ENCODE measurements around the gene MAP1B. TPM values are rescaled to one million over a fixed set of nuclear protein-coding genes. Genes with fewer than 3 reads are reported as not detected.

MAP1B gene
- polyA plus RNA-seq, 1 donor from 2014 or later: 234 TPM

DNA sequence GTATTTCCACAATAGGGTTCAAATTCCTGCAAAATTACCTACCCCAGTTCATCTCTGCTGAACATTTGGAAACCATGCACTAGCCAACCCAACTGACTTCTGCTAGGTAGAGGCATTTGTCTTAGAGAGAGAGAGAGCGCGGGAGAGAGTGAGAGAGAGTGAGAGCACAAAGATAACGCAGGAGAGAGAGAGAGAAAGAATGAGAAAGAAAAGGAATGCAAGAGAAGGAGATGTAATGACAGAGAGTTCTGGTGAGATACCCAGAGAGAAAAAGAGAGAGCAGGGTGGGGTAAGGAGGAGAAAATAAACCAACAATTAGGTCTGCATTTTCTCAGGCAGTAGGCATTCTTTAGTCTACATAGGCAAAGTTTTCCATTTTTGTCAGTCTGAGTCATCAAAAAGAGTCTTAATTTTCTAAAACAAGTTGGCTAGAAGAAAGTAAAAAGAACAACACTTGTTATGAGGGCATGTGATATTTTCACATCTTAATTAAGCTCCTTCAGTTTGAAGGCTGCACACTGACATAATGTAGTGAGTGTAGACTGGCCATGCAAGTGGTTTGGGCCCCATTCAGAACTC lies 98.2 kb downstream of the MAP1B start:
- Histone ChIP-seq H3K36me3 (ENCODE audit: insufficient read depth, low read length) (peaks cover 52% of the 10 kb centered on the region), H4K20me1 (ENCODE audit: insufficient read depth) (peaks cover 54% of the 10 kb centered on the region), H3K9ac (ENCODE audit: low read length) (no peak overlapping the region), H3K4me3 (ENCODE audit: low read length) (no peak overlapping the region), H3K9me3 (ENCODE audit: low read length) (no peaks in the 10 kb centered on the region), H3F3A (ENCODE audit: insufficient read depth, low read length, poor library complexity, severe bottlenecking) (peaks cover 11% of the 10 kb centered on the region), H3K4me2 (ENCODE audit: low read length) (no peak overlapping the region), H3K79me2 (replicated peaks; ENCODE audit: insufficient read depth, low read length) (peaks cover 86% of the 10 kb centered on the region), H3K27ac (ENCODE audit: low read length) (no peak overlapping the region), H3K27me3 (ENCODE audit: insufficient read depth, low read depth, low read length) (no peaks in the 10 kb centered on the region), H2AFZ (ENCODE audit: low read depth, low read length) (no peak overlapping the region), H3K9me2 (ENCODE audit: insufficient read depth, low read length) (no peaks in the 10 kb centered on the region)
- TF ChIP-seq POLR2AphosphoS5 (IDR thresholded peaks at IDR 0.05) (peak; percentile 5), SMC3 (conservative IDR thresholded peaks at IDR 0.05; ENCODE audit: poor library complexity) (no peak), TAF1 (IDR thresholded peaks at IDR 0.05; ENCODE audit: low read depth) (no peak)

GRCh38 chr5:72206160-72206559 lies 98.9 kb downstream of the MAP1B start:
- Histone ChIP-seq H2AFZ (ENCODE audit: low read depth, low read length) (no peak overlapping the region), H3F3A (ENCODE audit: insufficient read depth, low read length, poor library complexity, severe bottlenecking) (peaks cover 11% of the 10 kb centered on the region), H4K20me1 (ENCODE audit: insufficient read depth) (peaks cover 47% of the 10 kb centered on the region), H3K9me3 (ENCODE audit: low read length) (no peaks in the 10 kb centered on the region), H3K36me3 (ENCODE audit: insufficient read depth, low read length) (peaks cover 52% of the 10 kb centered on the region), H3K4me2 (ENCODE audit: low read length) (no peak overlapping the region), H3K9me2 (ENCODE audit: insufficient read depth, low read length) (no peaks in the 10 kb centered on the region), H3K4me3 (ENCODE audit: low read length) (no peak overlapping the region), H3K9ac (ENCODE audit: low read length) (no peak overlapping the region), H3K79me2 (replicated peaks; ENCODE audit: insufficient read depth, low read length) (peaks cover 79% of the 10 kb centered on the region), H3K27ac (ENCODE audit: low read length) (no peak overlapping the region), H3K27me3 (ENCODE audit: insufficient read depth, low read depth, low read length) (no peaks in the 10 kb centered on the region)
- TF ChIP-seq, protein P1, sequence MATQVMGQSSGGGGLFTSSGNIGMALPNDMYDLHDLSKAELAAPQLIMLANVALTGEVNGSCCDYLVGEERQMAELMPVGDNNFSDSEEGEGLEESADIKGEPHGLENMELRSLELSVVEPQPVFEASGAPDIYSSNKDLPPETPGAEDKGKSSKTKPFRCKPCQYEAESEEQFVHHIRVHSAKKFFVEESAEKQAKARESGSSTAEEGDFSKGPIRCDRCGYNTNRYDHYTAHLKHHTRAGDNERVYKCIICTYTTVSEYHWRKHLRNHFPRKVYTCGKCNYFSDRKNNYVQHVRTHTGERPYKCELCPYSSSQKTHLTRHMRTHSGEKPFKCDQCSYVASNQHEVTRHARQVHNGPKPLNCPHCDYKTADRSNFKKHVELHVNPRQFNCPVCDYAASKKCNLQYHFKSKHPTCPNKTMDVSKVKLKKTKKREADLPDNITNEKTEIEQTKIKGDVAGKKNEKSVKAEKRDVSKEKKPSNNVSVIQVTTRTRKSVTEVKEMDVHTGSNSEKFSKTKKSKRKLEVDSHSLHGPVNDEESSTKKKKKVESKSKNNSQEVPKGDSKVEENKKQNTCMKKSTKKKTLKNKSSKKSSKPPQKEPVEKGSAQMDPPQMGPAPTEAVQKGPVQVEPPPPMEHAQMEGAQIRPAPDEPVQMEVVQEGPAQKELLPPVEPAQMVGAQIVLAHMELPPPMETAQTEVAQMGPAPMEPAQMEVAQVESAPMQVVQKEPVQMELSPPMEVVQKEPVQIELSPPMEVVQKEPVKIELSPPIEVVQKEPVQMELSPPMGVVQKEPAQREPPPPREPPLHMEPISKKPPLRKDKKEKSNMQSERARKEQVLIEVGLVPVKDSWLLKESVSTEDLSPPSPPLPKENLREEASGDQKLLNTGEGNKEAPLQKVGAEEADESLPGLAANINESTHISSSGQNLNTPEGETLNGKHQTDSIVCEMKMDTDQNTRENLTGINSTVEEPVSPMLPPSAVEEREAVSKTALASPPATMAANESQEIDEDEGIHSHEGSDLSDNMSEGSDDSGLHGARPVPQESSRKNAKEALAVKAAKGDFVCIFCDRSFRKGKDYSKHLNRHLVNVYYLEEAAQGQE (IDR thresholded peaks at IDR 0.05; ENCODE audit: borderline replicate concordance): no peak

DNA sequence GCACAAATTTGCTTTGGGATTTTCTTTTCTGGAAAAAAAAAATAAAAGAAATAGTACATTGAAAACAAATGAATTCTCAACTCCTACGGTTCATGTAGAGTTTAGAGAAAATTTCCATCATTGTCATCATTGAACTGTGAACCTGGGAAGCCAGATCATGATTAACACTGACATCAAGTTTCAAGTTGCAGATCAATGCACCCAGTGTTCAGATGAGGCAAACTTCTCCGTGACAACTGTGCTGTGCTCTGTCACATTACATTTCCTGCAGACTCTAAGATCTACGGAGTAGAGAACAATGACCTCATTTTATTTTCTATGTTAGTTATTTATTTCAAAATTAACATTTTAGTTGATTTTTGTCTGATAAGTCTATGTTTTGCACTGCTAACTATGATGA lies 99.7 kb downstream of the MAP1B start:
- H4K20me1 ChIP-seq (ENCODE audit: insufficient read depth): peaks cover 40% of the 10 kb centered on the region
- H3K36me3 ChIP-seq (ENCODE audit: insufficient read depth, low read length): peaks cover 44% of the 10 kb centered on the region
- no peak overlapping the region for H3K27ac ChIP-seq (ENCODE audit: low read length)
- H3K9me3 ChIP-seq (ENCODE audit: low read length): no peaks in the 10 kb centered on the region
- H3K79me2 ChIP-seq (replicated peaks; ENCODE audit: insufficient read depth, low read length): peaks cover 71% of the 10 kb centered on the region
- no peaks in the 10 kb centered on the region for H3K9me2 ChIP-seq (ENCODE audit: insufficient read depth, low read length)
- no peaks in the 10 kb centered on the region for H3K27me3 ChIP-seq (ENCODE audit: insufficient read depth, low read depth, low read length)
- no peak overlapping the region for H3K9ac ChIP-seq (ENCODE audit: low read length)
- peaks cover 11% of the 10 kb centered on the region for H3F3A ChIP-seq (ENCODE audit: insufficient read depth, low read length, poor library complexity, severe bottlenecking)
- H2AFZ ChIP-seq (ENCODE audit: low read depth, low read length): no peak overlapping the region
- no peak overlapping the region for H3K4me3 ChIP-seq (ENCODE audit: low read length)
- TF ChIP-seq, protein P1 (IDR thresholded peaks at IDR 0.05; ENCODE audit: borderline replicate concordance): no peak
- TF ChIP-seq TAF1 (IDR thresholded peaks at IDR 0.05; ENCODE audit: low read depth) (no peak), RAD21 (conservative IDR thresholded peaks at IDR 0.05) (no peak), EP300 (conservative IDR thresholded peaks at IDR 0.05; ENCODE audit: poor library complexity, severe bottlenecking) (no peak), MXI1 (conservative IDR thresholded peaks at IDR 0.05; ENCODE audit: poor library complexity, severe bottlenecking) (no peak), SMC3 (conservative IDR thresholded peaks at IDR 0.05; ENCODE audit: poor library complexity) (no peak), POLR2AphosphoS5 (IDR thresholded peaks at IDR 0.05) (no peak), EZH2 (IDR thresholded peaks at IDR 0.05; ENCODE audit: borderline replicate concordance, insufficient read depth, low read length, poor library complexity, severe bottlenecking) (no peak)
- TF ChIP-seq, protein P2, sequence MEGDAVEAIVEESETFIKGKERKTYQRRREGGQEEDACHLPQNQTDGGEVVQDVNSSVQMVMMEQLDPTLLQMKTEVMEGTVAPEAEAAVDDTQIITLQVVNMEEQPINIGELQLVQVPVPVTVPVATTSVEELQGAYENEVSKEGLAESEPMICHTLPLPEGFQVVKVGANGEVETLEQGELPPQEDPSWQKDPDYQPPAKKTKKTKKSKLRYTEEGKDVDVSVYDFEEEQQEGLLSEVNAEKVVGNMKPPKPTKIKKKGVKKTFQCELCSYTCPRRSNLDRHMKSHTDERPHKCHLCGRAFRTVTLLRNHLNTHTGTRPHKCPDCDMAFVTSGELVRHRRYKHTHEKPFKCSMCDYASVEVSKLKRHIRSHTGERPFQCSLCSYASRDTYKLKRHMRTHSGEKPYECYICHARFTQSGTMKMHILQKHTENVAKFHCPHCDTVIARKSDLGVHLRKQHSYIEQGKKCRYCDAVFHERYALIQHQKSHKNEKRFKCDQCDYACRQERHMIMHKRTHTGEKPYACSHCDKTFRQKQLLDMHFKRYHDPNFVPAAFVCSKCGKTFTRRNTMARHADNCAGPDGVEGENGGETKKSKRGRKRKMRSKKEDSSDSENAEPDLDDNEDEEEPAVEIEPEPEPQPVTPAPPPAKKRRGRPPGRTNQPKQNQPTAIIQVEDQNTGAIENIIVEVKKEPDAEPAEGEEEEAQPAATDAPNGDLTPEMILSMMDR (IDR thresholded peaks at IDR 0.05; ENCODE audit: poor library complexity, severe bottlenecking): no peak
- H3K4me2 ChIP-seq (ENCODE audit: low read length): no peak overlapping the region
